NCI-H1417 treated with DMSO at 0.1 percent for 48 hours (cell line): ENCODE measurements around the gene QRICH2.
"Not testable (repeated sequence)": the region's sequence is repeated elsewhere in the genome, so short reads cannot be mapped to it uniquely, and the experiment has no call there.

Experiments used
- DNase-seq: peaks from one replicate; lab custom pipeline; 2025; lab: John Stamatoyannopoulos, UW

QRICH2 gene

GRCh38 chr17:76307966-76308338, at the start of gene QRICH2:
Gene QRICH2, minus strand, starts transcription at chr17:76308276. Its CDS starts 278 bp downstream, at chr17:76307998.
- no peak for DNase-seq

GRCh38 chr17:76357597-76358158, 49.6 kb upstream of the QRICH2 start:
- DNase-seq, result no peak

GRCh38 chr17:76356803-76357456, 48.9 kb upstream of the QRICH2 start:
- no peak for DNase-seq

GRCh38 chr17:76354747-76355310, 46.8 kb upstream of the QRICH2 start:
- no peak for DNase-seq

GRCh38 chr17:76354317-76354729, 46.2 kb upstream of the QRICH2 start:
- DNase-seq, result no peak

GRCh38 chr17:76353599-76354316, 45.7 kb upstream of the QRICH2 start, which contains the start of gene PRPSAP1:
Gene PRPSAP1, minus strand, starts transcription at chr17:76353916. Its CDS starts 213 bp downstream, at chr17:76353703.
- peak; percentile 84 for DNase-seq

- DNase-seq, result no peak
These were observed 45.0 kb upstream of the QRICH2 start for GRCh38 chr17:76353004-76353598.

GRCh38 chr17:76351526-76352071, 43.5 kb upstream of the QRICH2 start:
- no peak for DNase-seq

GRCh38 chr17:76350463-76350862, 42.4 kb upstream of the QRICH2 start:
- no peak for DNase-seq

- not testable (repeated sequence) for DNase-seq
These were observed 38.9 kb upstream of the QRICH2 start for GRCh38 chr17:76346936-76347335.

- no peak for DNase-seq
These were observed 37.4 kb upstream of the QRICH2 start for GRCh38 chr17:76345377-76345974.

GRCh38 chr17:76343106-76343505, 35.0 kb upstream of the QRICH2 start:
- no peak for DNase-seq

GRCh38 chr17:76341301-76341700, 33.2 kb upstream of the QRICH2 start:
- DNase-seq, result no peak

- no peak for DNase-seq
These were observed 29.3 kb upstream of the QRICH2 start for GRCh38 chr17:76337413-76337777.

GRCh38 chr17:76336756-76337412, 28.8 kb upstream of the QRICH2 start:
- no peak for DNase-seq

GRCh38 chr17:76335716-76336381, 27.8 kb upstream of the QRICH2 start:
- DNase-seq, result no peak

GRCh38 chr17:76333673-76334505, 25.8 kb upstream of the QRICH2 start:
- DNase-seq, result no peak

- no peak for DNase-seq
These were observed 23.0 kb upstream of the QRICH2 start for GRCh38 chr17:76331083-76331482.

- DNase-seq, result no peak
These were observed 21.6 kb upstream of the QRICH2 start for GRCh38 chr17:76329664-76330063.

GRCh38 chr17:76327696-76328095, 19.6 kb upstream of the QRICH2 start:
- no peak for DNase-seq
